Measurements from ENCODE around the gene CACNA1I. TPM values are rescaled to one million over a fixed set of nuclear protein-coding genes. Genes with fewer than 3 reads are reported as not detected.

Gene CACNA1I
- total RNA-seq, 2 donors from 2014 or later: 0.69 to 1.0 TPM

DNA sequence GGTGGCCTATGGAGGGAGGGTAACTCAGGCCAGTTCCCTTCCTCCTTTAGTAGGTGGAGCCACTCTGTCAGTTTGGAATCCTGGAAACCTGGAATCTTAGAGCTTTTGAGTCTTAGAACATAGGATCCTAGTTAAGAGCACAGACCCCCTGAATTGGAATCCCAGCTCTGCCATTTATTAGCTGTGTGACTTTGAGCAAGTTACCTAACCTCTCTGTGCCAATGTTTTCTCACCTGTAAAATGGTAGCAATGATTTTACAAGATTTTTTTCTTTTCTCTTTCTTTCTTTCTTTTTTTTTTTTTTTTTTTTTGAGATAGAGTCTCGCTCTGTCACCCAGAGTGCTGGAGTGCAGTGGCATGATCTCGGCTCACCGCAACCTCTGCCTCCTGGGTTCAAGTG is 17.1 kb upstream of the CACNA1I start:
- H3K4me3 ChIP-seq: no peak overlapping the region
- no peaks in the 10 kb centered on the region for H3K9me3 ChIP-seq
- H3K27ac ChIP-seq: no peak overlapping the region
- intact Hi-C loops (cut with DNase I): no loop called here
- H3K9ac ChIP-seq (ENCODE audit: low read depth in 2 of 2, low read length in 2 of 2): no peak overlapping the region
- TF ChIP-seq, protein P1, sequence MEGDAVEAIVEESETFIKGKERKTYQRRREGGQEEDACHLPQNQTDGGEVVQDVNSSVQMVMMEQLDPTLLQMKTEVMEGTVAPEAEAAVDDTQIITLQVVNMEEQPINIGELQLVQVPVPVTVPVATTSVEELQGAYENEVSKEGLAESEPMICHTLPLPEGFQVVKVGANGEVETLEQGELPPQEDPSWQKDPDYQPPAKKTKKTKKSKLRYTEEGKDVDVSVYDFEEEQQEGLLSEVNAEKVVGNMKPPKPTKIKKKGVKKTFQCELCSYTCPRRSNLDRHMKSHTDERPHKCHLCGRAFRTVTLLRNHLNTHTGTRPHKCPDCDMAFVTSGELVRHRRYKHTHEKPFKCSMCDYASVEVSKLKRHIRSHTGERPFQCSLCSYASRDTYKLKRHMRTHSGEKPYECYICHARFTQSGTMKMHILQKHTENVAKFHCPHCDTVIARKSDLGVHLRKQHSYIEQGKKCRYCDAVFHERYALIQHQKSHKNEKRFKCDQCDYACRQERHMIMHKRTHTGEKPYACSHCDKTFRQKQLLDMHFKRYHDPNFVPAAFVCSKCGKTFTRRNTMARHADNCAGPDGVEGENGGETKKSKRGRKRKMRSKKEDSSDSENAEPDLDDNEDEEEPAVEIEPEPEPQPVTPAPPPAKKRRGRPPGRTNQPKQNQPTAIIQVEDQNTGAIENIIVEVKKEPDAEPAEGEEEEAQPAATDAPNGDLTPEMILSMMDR (IDR thresholded peaks at IDR 0.05): no peak
- DNase-seq: no peak
- H3K36me3 ChIP-seq: no peaks in the 10 kb centered on the region
- H3K27me3 ChIP-seq: peaks cover 21% of the 10 kb centered on the region
- H3K4me1 ChIP-seq: no peaks in the 10 kb centered on the region

DNA sequence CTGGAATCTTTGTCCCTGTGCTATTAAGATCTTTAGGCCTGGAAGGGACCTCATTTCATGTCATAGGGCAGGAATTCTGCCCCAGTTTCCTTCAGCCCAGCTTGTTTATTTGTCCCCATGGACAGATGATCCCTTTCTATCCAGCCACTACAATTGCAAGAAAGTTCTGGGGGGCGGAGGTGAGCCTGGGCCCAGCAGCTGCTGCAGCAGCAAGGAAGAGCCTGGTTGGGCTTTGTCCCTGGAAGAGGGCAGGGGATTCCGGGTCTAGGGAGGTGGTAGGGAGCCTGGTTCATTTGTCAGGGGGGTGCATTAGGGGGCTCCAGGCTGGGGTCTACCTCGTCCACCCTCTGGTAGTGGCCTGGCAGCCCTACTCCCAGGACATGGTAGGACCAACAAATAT is 16.4 kb upstream of the CACNA1I start:
- intact Hi-C loops (cut with DNase I): no loop called here
- Histone ChIP-seq H3K27ac (no peak overlapping the region), H3K4me1 (no peaks in the 10 kb centered on the region), H3K36me3 (no peaks in the 10 kb centered on the region), H3K9me3 (no peaks in the 10 kb centered on the region), H3K9ac (ENCODE audit: low read depth in 2 of 2, low read length in 2 of 2) (no peak overlapping the region), H3K4me3 (no peak overlapping the region), H3K27me3 (peaks cover 22% of the 10 kb centered on the region)
- TF ChIP-seq, protein P1 (IDR thresholded peaks at IDR 0.05): no peak
- no peak for DNase-seq

- peaks cover 22% of the 10 kb centered on the region for H3K27me3 ChIP-seq
- H3K9me3 ChIP-seq: no peaks in the 10 kb centered on the region
- no peak overlapping the region for H3K27ac ChIP-seq
- TF ChIP-seq, protein P1 (IDR thresholded peaks at IDR 0.05): no peak
- no peak for DNase-seq
- H3K4me1 ChIP-seq: no peaks in the 10 kb centered on the region
- H3K9ac ChIP-seq (ENCODE audit: low read depth in 2 of 2, low read length in 2 of 2): no peak overlapping the region
- H3K36me3 ChIP-seq: no peaks in the 10 kb centered on the region
- intact Hi-C loops (cut with DNase I): loop anchor here (5.0 kb wide), 1 partner anchor 475 kb away; no protein-coding TSS in a partner anchor
- H3K4me3 ChIP-seq: no peak overlapping the region
These were observed 13.3 kb upstream of the CACNA1I start for GRCh38 chr22:39556970-39557841.

- Histone ChIP-seq H3K27me3 (peaks cover 22% of the 10 kb centered on the region), H3K36me3 (no peaks in the 10 kb centered on the region), H3K9ac (ENCODE audit: low read depth in 2 of 2, low read length in 2 of 2) (no peak overlapping the region), H3K4me3 (no peak overlapping the region), H3K27ac (no peak overlapping the region), H3K4me1 (no peaks in the 10 kb centered on the region), H3K9me3 (no peaks in the 10 kb centered on the region)
- TF ChIP-seq, protein P1 (IDR thresholded peaks at IDR 0.05): no peak
- intact Hi-C loops (cut with DNase I): loop anchor here (5.0 kb wide), 1 partner anchor 474 kb away; no protein-coding TSS in a partner anchor
- no peak for DNase-seq
These were observed 12.3 kb upstream of the CACNA1I start for GRCh38 chr22:39558254-39558727.

DNA sequence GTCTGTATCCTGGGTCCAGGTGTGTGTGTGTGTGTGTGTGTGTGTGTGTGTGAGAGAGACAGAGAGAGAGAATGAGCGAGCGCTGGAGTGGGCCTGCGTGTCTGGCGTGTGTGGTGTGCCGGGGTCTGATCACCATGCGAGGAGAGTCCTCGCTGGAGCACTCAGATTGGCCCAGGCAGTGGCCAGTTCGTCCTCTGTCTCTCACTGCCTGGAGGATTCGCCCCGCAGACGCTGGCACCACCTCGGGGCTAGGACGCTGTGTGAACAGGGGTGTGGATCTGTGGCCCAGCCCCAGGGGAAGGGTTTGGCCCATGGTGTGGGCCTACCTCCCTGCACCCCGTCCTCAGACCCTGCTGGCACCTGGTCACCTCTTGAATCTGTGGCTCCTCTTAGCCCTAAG is 11.6 kb upstream of the CACNA1I start:
- H3K9ac ChIP-seq (ENCODE audit: low read depth in 2 of 2, low read length in 2 of 2): no peak overlapping the region
- no peaks in the 10 kb centered on the region for H3K4me1 ChIP-seq
- peaks cover 22% of the 10 kb centered on the region for H3K27me3 ChIP-seq
- H3K36me3 ChIP-seq: no peaks in the 10 kb centered on the region
- TF ChIP-seq, protein P1 (IDR thresholded peaks at IDR 0.05): no peak
- no peak overlapping the region for H3K27ac ChIP-seq
- no peaks in the 10 kb centered on the region for H3K9me3 ChIP-seq
- H3K4me3 ChIP-seq: no peak overlapping the region
- DNase-seq: no peak
- intact Hi-C loops (cut with DNase I): loop anchor here (5.0 kb wide), 1 partner anchor 473 kb away; no protein-coding TSS in a partner anchor
